T-helper 9 cell (primary cell): ENCODE results near the gene FAM107B.

Experiments used
- DNase-seq: peaks from one replicate; pipeline ENCODE4 v3.0.0-alpha.2; 2020

Gene FAM107B

DNA sequence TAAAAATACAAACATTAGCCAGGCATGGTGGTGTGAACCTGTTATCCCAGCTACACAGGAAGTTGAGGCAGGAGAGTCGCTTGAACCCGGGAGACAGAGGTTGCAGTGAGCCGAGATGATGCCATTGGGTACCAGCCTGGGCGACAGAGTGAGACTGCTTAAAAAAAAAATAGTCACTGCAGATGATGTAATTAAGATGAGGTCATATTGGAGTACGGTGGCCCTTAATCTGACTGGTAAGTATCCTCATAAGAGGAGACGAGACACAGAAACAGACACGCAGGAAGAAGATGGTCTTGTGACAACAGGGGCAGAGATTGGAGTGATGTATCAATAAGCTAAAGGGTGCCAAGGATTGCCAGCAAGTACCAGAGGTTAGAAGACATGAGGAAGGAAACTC, 156.0 kb downstream of the FAM107B start:
- no peak for DNase-seq

DNA sequence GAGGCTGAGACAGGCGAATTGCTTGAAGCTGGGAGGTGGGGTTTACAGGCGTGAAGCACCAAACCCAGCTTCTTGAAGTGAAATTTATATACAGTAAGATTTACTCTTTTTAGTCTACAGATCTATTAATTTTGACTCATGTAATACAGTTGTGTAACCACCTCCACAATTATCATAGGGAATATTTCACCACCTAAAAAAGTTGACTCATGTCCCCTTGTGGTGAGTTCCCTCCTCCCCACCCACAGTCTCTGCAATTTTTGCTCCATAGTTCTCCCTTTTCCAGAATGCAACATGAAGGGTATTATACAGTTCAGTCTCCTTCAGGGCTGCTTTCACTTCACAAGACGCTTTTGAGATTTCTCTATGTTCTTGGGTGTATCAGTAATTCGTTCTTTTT, 156.8 kb downstream of the FAM107B start:
- no peak for DNase-seq

DNA sequence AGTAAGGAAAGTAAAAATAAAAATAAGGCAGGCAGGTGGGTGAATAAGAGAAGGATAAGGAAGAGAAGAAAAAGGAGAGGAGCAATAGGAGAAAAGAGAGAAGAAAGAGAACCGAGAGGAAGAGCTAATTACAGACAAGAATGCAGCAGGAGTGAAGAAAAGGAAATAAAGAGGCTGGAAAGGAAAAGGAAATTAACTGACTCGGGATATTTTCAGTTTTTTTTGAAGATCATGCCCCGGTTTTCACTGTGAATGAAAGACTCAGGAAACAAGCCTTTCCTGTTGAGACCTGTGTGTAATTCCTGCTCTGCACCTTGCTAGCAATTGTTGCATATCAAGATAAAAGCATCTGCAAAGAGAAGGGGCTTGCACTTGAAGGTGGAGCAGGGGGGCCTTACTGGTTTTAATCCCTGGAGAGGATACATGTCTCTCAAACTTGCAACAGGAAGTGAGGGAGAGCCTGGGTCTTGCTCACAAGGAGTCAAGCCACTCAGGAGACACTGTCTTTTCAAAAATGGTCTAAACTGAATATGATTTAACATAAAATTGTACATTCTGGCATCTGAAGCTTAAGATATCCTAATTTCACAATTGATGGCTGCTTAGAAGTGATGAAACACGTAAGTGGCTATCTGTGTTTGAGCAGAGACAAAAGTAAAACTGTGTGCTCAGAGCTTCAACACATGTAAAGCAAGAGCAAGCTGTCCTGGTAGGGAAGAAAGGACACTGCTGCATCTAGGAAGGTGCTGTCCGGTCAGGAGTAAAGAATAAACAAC, 157.6 kb downstream of the FAM107B start:
- no peak for DNase-seq

DNA sequence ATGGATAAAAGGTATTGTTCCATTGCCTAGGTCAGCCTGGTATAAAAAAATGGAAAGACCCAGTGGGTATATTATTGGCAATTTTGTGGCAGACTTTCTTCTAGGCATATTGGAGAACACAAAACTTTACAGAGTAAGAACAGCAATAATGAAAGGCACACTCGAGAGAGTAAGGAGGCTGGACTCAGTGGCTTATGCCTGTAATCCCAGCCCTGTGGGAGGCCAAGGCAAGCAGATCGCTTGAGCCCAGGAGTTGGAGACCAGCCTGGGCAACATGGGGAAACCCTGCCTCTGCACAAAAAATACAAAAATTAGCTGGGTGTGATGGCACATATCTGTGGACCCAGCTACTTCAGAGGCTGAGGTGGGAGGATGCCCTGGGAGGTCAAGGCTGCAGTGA, 158.2 kb downstream of the FAM107B start:
- no peak for DNase-seq

DNA sequence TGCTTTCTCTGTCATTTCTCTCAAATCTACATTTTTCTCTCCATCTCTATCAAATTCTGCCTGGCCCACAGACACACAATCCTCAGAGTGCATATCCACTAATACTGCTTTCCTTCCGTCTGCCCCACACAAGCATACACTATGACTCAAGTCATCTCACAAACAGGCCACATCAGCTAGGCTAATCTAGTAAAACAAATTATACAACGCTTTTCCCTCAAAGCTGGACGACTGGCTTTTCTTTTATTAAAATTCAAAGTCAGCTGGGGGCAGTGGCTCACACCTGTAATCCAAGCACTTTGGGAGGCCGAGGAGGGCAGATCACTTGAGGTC, 161.1 kb downstream of the FAM107B start:
- no peak for DNase-seq

DNA sequence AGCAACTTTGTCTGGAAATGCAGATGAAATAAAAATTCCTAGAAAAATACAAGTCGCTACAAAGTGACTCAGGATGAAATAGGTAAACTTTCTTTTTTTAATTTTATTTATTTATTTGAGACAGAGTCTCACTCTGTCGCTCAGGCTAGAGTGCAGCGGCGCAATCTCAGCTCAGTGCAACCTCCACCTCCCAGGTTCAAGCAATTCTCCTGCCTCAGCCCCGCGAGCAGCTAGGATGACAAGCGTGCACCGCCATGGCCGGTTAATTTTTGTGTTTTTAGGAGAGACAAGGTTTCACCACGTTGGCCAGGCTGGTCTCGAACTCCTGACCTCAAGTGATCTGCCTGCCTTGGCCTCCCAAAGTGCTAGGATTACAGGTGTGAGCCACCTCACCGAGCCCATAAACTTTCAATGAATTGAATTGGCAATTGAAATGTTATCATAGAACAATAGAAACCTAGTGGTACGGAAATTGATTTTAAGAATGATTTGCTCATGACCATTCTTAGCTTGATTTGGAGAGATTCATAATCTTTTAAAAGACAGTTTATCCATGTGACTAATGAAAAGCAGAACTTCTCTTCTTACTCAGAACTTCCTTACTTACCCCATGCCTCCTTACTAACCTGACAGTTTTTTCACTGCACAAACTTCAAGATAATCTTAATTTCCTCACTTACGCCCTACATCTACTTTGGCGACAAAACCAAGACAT, 161.7 kb downstream of the FAM107B start:
- DNase-seq = no peak

DNA sequence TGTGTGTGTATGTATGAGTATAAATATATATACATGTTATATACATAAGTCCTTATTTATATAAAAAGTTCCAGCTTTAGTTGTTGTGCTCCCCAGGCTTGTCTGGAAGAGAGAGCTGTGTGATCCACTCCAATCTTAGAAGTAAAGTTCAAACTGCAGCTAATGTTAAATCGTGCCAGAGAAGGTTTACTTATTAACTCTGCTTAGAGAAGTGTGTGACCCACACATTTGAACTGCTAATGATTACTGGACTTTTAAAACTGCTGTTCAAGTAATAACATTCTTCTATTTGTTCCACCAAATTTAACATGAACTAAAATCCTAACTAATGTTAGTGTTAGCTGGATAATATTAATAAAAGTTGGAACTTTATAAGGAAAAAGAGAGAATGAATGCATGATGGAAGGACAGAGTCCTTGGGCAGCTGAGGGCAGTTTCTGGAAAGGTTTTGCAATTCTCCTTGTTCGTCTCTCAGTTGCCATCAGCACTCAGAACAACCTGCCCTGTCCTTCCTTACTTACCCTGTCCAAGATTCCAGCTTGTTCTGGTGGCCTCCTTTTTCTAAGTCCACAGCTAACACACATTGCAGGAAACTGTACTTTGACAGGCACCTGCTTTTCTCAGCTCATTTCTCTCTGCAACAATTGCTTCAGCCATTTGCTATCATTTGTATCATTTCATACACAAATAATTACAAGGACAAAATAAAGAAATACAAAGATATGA, 162.6 kb downstream of the FAM107B start:
- no peak for DNase-seq

DNA sequence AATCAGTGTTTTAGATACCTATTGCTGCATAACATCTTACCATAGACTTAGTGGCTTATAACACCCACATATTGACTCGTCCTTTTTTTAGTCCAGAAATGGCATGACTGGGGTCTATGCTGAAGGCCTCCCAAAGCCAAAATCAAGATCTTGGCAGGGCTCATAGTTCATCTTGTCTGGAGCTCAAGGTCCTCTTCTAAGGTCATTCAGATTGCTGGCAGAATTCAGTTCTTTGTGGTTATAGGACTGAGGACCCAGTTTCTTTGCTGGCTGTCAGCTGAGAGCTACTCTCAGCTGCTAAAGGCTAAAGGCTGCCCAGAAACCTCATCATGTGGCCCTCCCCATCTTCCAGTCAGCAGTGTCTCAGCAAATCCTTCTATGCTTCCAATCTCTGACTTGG, 165.5 kb downstream of the FAM107B start:
- DNase-seq = no peak

DNA sequence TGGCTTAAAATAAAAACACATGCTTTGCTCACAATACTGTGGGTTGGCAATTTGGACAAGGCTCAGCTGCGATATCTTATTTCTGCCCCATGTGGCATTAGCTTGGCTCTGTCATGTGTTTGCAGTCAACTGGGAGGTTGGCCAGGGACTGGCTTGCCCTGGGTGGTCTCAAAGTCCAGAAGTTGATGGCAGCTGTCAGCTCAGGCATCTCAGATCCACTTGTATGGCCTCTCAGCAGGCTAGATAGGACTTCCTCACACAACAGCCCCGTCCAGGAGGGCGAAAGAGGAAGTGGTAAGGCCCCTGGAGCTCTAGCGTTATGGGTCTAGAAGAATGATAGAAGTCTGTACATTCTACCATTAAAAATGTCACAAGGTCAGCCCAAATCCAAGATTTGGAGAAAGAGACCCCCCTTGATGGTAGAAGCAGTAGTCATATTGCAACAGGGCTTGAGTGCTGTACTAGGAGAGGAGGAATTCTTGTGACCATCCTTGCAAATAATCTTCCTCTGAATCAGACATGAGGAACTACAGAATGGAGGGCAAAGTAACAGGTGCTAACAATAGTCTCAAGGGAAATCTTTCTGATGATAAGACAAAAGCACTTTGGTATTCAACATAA, 166.2 kb downstream of the FAM107B start:
- no peak for DNase-seq

DNA sequence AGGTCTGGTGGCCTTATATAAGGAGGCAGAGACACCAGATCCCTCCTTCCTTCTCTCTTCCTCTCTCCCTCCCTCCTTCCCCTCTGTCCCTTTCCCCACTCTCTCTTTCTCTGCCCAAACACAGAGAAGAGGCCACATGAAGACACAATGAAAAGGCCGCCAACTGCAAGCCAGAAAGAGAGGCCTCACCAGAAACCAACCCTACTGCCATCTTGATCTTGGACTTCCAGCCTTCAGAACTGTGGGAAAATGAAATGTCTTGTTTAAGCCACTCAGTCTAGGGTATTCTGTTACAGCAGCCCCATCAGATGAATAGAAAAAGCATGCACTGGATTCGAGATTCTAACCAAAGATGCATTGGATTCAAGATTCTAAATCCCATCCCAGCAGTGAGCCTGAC, 168.1 kb downstream of the FAM107B start:
- DNase-seq = no peak

DNA sequence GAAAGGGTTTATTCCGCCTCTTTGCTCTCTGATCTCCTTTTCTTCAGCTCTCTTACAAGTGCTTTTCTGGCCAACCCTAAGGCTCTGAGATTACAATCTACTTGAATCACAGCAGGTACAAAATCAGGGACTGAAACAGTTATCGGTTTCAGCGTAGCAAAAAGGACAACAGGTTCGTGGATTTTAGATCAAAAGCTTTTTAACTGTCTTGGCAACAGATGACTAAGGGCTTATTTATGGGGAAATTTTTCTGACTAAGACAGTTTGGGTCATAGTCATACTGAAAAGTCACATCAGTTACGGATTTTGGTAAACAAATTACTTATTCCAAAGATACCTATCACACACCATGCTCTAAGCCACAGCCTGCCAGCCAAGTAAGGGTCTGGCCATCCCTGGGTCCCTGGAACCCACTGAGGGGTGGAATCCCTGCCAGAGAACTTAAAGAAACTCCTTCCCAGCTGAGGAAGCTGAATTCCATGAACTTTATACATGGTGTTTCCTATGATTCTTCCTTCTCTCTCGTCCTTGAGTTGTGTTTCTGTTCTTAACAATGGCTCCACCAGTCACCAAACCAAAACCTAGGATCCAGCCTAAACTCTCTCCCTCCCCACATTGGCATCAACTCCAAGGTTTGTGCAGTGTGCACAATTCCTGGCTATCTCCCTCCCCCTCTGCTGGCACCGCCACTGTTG, 169.3 kb downstream of the FAM107B start:
- no peak for DNase-seq

DNA sequence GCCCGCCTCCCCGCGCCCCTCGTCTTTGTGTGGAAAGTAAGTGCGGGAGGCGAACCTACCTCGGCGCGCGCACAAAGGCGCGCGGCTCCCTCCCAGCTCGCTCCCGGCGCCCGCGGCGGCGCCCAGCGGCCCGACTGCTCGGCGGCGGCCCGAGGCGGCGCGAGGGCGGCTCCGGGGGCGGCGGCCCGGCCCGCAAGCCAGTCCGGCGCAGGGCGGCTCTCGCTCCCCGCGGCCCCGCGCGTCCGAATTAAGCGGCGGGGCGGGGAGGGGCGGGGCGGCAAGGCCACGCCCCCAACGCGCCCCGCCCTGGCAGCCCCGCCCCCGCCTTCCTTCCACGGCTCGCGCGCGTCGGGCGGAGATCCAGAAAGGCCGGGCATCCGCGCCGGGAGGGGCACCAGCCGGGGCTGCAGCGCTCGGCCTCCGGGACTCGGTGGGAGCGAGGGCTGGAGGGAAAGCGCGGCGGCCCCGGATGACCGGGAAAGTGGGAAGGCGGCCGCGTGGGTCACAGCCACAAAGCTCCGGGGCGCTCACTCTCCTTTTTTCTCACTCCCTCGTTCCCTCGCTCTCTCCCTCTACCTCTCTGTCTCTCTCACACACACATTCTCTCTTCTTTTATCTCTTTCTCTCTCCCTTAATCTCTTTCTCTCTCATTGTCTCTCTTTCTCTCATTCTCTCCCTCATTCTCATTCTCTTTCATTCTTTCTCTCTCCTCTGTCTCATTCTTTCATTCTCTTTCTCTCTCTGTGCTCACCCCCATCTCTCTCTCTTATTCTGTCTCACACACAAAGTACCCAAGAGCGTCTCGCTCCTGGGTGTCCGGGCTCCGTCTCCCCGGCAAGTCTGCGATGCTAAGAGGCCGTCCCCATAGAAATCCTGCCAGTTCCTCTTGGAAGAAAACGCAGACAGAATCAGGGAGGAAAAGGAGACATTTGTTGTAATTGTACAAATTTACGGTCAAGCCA, 170.2 kb downstream of the FAM107B start:
- DNase-seq = peak; percentile 74

DNA sequence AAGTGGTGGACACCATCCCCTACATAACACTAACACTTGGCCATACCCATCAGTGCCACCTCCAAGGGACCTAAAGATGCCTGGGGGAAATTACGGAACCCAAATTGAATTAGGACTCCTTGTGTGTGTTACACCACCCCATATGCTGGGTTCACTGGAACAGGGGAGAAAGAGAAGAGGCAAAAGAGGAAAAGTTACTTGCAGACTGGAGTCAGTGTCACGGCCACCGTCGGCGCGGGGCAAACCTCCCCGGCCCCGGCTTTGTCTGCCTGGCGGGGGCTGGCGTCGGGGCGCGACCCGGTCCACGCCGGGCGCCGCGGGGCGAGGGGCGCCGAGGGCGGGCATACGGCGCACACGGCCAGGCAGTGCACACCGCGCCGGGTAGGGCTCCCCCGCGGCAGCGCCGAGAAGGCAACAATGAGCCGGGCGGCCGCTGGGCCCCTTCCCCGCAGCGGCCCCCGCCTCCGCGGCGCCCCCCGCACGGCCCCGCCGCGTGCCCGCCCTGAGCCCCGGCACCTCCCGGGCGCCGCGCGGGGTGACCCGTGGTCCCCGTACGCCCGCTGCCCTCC, 171.1 kb downstream of the FAM107B start:
- no peak for DNase-seq

DNA sequence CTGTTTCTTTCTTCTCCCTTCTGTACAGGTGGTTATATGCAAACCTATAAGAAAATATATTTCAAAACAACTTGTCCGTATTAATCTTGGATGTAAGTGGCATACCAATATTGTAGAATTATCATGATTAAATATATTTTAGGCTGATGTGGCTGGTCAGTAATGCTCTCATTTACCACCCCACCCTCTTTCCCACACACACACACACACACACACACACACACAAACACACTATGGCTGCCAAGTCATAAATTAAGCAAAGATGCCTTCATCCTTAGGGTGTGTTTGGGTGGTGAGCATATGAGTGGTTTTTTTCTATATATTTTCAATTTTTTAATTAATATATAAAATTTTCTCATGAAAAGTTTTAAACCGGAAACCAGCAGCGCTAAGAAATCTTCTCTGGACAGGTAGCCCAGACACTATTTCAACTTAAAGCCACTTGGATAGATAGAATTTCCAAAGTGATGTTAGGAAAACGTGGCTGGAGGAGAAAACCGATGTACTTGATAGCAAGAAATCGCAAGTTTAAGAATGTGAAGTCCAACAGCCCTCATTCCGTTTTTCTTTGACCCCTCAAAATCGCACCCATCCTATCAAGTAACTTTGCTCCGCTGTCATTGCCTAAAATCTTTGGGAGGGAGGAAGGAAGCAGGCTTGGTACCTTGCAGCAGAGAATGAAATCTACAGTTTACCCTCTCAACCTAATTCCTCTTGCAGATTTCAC, 171.7 kb downstream of the FAM107B start:
- no peak for DNase-seq

DNA sequence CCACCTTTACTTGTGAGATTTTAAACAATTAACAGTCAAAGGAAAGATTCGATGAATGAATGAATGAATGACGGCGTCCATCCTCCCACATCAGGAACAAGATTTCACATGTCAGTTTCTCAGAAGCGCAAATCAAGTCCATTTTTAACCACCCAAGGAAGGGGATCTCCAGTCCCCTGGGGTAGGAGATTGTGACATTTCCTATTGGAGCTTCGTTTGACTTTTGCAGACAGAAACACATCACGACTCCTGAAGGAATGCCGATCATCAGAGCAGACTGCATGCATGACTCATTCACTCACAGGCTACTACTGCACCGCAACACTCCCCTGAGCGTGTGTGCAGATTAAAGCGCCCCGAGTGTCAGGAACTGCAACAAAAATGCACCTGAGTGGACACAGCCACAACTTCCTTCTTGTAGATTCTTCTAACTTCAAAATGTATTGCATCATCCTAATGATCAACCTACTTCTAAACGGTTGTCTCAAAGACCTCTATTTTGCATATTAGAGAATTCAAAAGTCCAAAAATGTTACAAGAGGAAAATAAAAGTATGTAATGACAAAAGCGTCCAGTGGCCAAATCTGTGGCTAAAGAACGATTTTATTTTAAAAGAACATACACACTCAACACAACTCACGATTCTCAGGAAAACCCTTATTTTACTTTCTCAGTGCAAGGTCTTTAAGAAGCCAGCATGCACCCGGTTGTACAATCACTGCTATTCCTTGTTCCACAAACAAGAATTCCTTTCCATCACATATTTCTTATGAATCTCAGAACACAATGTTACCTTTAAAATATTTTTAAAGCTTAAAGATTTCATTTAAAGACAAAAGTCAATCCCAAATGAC, 172.6 kb downstream of the FAM107B start:
- peak; percentile 54 for DNase-seq

DNA sequence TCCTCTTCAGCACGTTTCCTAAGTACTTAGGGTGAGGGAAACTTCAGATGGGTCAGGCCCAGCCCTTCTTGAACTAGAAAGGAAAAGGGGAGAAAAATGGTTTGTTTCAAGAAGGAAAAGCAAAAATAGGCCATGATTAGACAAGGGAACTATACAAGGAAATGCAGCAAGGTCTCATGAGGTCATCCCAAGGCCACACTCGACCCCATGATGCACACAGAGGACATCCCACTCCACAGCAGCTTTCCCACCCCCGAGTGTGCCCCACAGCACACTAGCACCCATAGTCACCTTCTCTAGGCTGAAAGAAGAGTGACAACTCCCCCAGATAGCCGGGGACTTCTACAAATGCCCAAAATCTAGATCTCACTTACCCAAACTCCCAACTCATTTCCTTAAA, 173.4 kb downstream of the FAM107B start:
- DNase-seq = no peak

DNA sequence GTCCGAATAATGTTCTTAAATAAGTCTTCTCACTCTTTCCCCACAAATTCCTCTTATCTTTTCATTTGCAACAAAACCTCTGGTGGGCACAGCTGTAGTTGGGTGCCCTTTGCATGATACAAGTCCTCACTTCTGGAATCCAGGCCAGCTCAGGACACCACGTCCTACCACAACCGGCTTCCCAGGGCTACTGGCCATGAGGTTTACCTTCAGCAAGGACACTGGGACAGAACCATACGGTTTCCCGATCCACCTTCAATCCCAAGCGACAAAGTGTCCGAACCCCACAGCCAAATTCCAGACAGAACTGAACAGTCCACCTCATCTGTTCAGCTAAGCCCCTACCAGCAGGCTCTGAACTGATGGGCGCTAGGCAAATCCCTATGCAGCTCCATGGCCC, 174.6 kb downstream of the FAM107B start:
- DNase-seq = no peak

DNA sequence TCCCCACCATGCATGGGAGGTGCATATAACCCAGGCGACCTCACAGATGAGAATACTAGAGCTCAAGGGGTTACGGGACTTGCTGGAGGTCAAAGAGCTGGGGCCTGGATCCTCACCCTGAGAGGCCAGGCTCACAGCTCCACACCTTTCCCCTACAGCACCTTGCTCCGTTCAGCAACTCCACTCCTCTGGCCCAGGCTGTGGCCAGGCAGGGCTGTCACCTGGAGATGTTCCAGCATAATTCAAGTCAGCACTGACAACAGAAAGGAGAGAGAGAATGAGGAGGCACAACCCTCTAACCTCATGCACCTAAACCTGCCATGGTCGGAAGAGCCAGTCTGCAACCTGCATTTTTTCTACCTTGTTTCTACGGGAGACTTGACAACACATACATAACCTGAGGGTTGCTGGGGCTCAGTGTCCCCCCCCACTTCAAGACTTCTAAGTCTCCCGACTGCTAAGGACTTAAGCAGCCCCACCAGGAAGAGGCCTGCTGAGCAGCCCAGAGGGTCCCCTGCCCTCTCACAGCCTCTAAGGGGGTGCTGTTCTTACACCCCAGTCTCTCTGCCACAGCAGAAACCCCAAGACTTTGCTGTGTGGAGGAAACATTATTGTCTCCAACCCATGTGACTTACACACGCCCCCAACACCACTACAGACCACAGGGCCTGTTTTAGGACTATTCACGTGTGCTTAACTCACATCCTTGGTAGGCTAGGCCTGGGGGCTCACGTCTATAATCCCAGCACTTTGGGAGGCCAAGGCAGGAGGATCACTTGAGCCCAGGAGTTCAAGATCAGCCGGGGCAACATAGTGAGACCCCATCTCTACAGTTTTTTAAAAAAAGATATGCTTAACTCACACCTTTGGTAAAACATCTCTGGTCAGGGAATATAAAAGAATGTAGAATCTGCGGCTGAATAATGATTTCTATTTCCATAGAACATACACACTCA, 175.6 kb downstream of the FAM107B start:
- no peak for DNase-seq
